ENCODE measurements around the gene CEP85L. TPM values are rescaled to one million over a fixed set of nuclear protein-coding genes. Genes with fewer than 3 reads are reported as not detected.

CEP85L gene
- total RNA-seq = 10 to 100 TPM; 53.4 to 55.4 TPM

GRCh38 chr6:118651282-118652050, at the start of gene CEP85L:
Gene CEP85L, minus strand, starts transcription at chr6:118651591. Its CDS starts 322 bp downstream, at chr6:118651269.

GRCh38 chr6:118548136-118548535, 103.3 kb downstream of the CEP85L start, which contains the start of gene PLN:
Gene PLN, plus strand, starts transcription at chr6:118548296. Its CDS starts 10,626 bp downstream, at chr6:118558922.

Other genes with a start within 250 kb of the CEP85L start
- not detected for gene PLN, start 103.3 kb downstream of the CEP85L start, total RNA-seq
- 10 to 100 TPM; 43.0 to 45.4 TPM for gene ASF1A, start 242.6 kb upstream of the CEP85L start, total RNA-seq

Data from activated naive CD4-positive, alpha-beta T cell treated with anti-CD3 and anti-CD28 coated beads, Interleukin-2, amount 10 ng/mL, durations not matched to agents 5 hours and 36 hours (primary cell).